ENCODE results near the gene C14orf39. TPM values are rescaled to one million over a fixed set of nuclear protein-coding genes. Genes with fewer than 3 reads are reported as not detected.
"Not testable (repeated sequence)": the region's sequence is repeated elsewhere in the genome, so short reads cannot be mapped to it uniquely, and the experiment has no call there.

Gene C14orf39
- total RNA-seq, 3 donors from 2014 or later, result 0.57 TPM; not detected in 2

DNA sequence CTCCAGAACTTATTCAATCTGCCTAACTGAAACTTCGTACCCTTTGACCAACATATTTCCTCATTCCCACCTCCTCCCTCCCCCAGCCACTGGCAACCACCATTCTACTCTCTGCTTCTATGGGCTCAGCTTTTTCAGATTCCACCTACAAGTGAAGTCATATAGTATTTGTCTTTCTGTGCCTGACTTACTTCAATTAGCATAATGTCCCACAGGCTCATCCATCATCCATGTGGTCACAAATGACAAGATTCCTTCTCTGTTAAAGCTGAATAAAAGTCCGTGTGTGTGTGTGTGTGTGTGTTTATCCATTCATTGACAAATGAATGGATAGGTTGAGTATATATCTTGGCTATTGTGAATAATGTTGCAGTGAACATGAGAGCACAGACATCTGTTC lies 1.3 kb upstream of the C14orf39 start:
- no peak overlapping the region for H3K4me3 ChIP-seq
- intact Hi-C loops (cut with DNase I, micrococcal nuclease), result no loop called here
- no peaks in the 10 kb centered on the region for H3K36me3 ChIP-seq (ENCODE audit: low read depth)
- no peaks in the 10 kb centered on the region for H3K9me3 ChIP-seq
- ATAC-seq (no peak), DNase-seq (no peak)
- H3K4me1 ChIP-seq (ENCODE audit: low read depth), result no peaks in the 10 kb centered on the region
- TF ChIP-seq, protein P1, sequence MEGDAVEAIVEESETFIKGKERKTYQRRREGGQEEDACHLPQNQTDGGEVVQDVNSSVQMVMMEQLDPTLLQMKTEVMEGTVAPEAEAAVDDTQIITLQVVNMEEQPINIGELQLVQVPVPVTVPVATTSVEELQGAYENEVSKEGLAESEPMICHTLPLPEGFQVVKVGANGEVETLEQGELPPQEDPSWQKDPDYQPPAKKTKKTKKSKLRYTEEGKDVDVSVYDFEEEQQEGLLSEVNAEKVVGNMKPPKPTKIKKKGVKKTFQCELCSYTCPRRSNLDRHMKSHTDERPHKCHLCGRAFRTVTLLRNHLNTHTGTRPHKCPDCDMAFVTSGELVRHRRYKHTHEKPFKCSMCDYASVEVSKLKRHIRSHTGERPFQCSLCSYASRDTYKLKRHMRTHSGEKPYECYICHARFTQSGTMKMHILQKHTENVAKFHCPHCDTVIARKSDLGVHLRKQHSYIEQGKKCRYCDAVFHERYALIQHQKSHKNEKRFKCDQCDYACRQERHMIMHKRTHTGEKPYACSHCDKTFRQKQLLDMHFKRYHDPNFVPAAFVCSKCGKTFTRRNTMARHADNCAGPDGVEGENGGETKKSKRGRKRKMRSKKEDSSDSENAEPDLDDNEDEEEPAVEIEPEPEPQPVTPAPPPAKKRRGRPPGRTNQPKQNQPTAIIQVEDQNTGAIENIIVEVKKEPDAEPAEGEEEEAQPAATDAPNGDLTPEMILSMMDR (IDR thresholded peaks at IDR 0.05), result no peak

- Histone ChIP-seq H3K4me3 (no peak overlapping the region), H3K36me3 (ENCODE audit: low read depth) (no peaks in the 10 kb centered on the region), H3K4me1 (ENCODE audit: low read depth) (no peaks in the 10 kb centered on the region), H3K9me3 (no peaks in the 10 kb centered on the region)
- DNase-seq (no peak), ATAC-seq (no peak)
- TF ChIP-seq, protein P1 (IDR thresholded peaks at IDR 0.05), result no peak
- intact Hi-C loops (cut with DNase I, micrococcal nuclease), result no loop called here
Observed at GRCh38 chr14:60485057-60485597, 736 bp downstream of the C14orf39 start.

DNA sequence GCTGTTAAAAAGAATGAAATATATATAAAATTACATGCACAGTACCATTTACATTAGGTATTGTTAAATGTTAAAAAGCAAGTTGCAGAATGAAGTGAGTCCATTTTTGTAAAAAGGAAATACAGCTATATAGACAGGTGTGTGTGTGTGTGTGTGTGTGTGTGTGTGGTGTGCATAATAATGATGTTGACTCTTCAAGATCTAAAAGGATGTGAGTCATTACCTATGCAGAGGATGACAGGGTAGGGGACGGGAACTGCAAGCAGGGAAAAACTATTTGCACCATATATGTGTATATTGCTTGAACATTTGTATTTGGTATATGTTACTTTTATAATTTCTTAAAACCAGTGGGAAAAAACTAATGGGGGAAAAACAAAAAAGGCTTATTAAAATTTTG lies 3.1 kb downstream of the C14orf39 start:
- Histone ChIP-seq H3K9me3 (no peaks in the 10 kb centered on the region), H3K36me3 (ENCODE audit: low read depth) (no peaks in the 10 kb centered on the region), H3K4me1 (ENCODE audit: low read depth) (no peaks in the 10 kb centered on the region), H3K4me3 (no peak overlapping the region)
- DNase-seq (no peak), ATAC-seq (no peak)
- TF ChIP-seq, protein P1 (IDR thresholded peaks at IDR 0.05), result no peak
- intact Hi-C loops (cut with DNase I, micrococcal nuclease), result no loop called here

- intact Hi-C loops (cut with DNase I, micrococcal nuclease); H3K9me3 ChIP-seq; H3K4me3 ChIP-seq; H3K36me3 ChIP-seq (ENCODE audit: low read depth); H3K4me1 ChIP-seq (ENCODE audit: low read depth); DNase-seq; ATAC-seq: not testable (repeated sequence)
Observed at GRCh38 chr14:60480248-60480647, 5.6 kb downstream of the C14orf39 start.

- DNase-seq (no peak), ATAC-seq (no peak)
- TF ChIP-seq, protein P1 (IDR thresholded peaks at IDR 0.05), result no peak
- Histone ChIP-seq H3K9me3 (no peaks in the 10 kb centered on the region), H3K4me3 (no peak overlapping the region), H3K36me3 (ENCODE audit: low read depth) (no peaks in the 10 kb centered on the region), H3K4me1 (ENCODE audit: low read depth) (no peaks in the 10 kb centered on the region)
- intact Hi-C loops (cut with DNase I, micrococcal nuclease), result no loop called here
Observed at GRCh38 chr14:60455875-60456274, 30.0 kb downstream of the C14orf39 start.

- Histone ChIP-seq H3K4me1 (ENCODE audit: low read depth) (no peaks in the 10 kb centered on the region), H3K9me3 (peaks cover 8% of the 10 kb centered on the region), H3K36me3 (ENCODE audit: low read depth) (no peaks in the 10 kb centered on the region), H3K4me3 (no peak overlapping the region)
- ATAC-seq, result peak; percentile 33
- no peak for DNase-seq
- intact Hi-C loops (cut with DNase I, micrococcal nuclease), result no loop called here
- TF ChIP-seq, protein P1 (IDR thresholded peaks at IDR 0.05), result no peak
Observed at GRCh38 chr14:60430276-60430675, 55.6 kb downstream of the C14orf39 start.
